Measurements from ENCODE around the gene APOA4.

The APOA4 gene

GRCh38 chr11:116800610-116801009 is 22.5 kb downstream of the APOA4 start:
- WGBS, 2 experiments (ENCODE audit: insufficient coverage in 2 of 2) = 92 to 100% methylated on average over 2 of the region's 2 CpGs

GRCh38 chr11:116798368-116798767 is 24.7 kb downstream of the APOA4 start:
- Histone ChIP-seq H3K9me3 (ENCODE audit: control insufficient read depth, low read length) (no peaks in the 10 kb centered on the region), H3K4me1 (ENCODE audit: control insufficient read depth, insufficient read depth, low read length, poor library complexity, severe bottlenecking) (no peaks in the 10 kb centered on the region), H3K36me3 (ENCODE audit: control insufficient read depth, insufficient read depth, low read length) (no peaks in the 10 kb centered on the region), H3K27ac (ENCODE audit: low read depth, low read length, severe bottlenecking) (no peak overlapping the region), H3K4me3 (ENCODE audit: extremely low read depth, insufficient read depth, low read length, poor library complexity, severe bottlenecking) (no peak overlapping the region)
- 90 to 93% methylated on average over 4 to 5 of the region's 5 CpGs for WGBS, 2 experiments (ENCODE audit: insufficient coverage in 2 of 2)

More at GRCh38 chr11:116800610-116801009, 22.5 kb downstream of the APOA4 start:
- H3K4me3 ChIP-seq (ENCODE audit: extremely low read depth, insufficient read depth, low read length, poor library complexity, severe bottlenecking) = no peak overlapping the region
- no peaks in the 10 kb centered on the region for H3K9me3 ChIP-seq (ENCODE audit: control insufficient read depth, low read length)
- no peaks in the 10 kb centered on the region for H3K36me3 ChIP-seq (ENCODE audit: control insufficient read depth, insufficient read depth, low read length)
- no peak overlapping the region for H3K27ac ChIP-seq (ENCODE audit: low read depth, low read length, severe bottlenecking)
- no peaks in the 10 kb centered on the region for H3K4me1 ChIP-seq (ENCODE audit: control insufficient read depth, insufficient read depth, low read length, poor library complexity, severe bottlenecking)

DNA sequence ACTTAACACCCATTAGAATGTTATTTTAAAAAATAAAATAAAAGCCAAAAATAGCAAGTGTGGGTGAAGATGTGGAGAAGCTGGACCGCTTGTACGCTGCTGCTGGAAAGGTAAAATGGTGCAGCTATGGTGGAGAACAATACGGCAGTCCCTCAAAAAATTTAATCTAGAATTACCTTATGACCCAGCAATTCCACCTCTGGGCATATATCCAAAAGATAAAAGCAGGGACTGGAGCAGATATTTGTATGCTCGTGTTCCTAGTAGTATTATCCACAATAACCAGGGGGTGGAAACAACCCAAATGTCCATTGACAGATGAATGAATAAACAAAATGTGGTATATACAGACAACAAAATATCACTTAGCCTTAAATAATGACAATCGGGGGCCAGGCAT is 25.3 kb downstream of the APOA4 start:
- H3K4me3 ChIP-seq (ENCODE audit: extremely low read depth, insufficient read depth, low read length, poor library complexity, severe bottlenecking) = no peak overlapping the region
- H3K4me1 ChIP-seq (ENCODE audit: control insufficient read depth, insufficient read depth, low read length, poor library complexity, severe bottlenecking) = no peaks in the 10 kb centered on the region
- no peak overlapping the region for H3K27ac ChIP-seq (ENCODE audit: low read depth, low read length, severe bottlenecking)
- no peaks in the 10 kb centered on the region for H3K9me3 ChIP-seq (ENCODE audit: control insufficient read depth, low read length)
- H3K36me3 ChIP-seq (ENCODE audit: control insufficient read depth, insufficient read depth, low read length) = no peaks in the 10 kb centered on the region
- 80 to 100% methylated on average over 1 to 4 of the region's 5 CpGs for WGBS, 2 experiments (ENCODE audit: insufficient coverage in 2 of 2)

GRCh38 chr11:116796548-116796947 is 26.6 kb downstream of the APOA4 start:
- H3K4me1 ChIP-seq (ENCODE audit: control insufficient read depth, insufficient read depth, low read length, poor library complexity, severe bottlenecking) = no peaks in the 10 kb centered on the region
- no peak overlapping the region for H3K4me3 ChIP-seq (ENCODE audit: extremely low read depth, insufficient read depth, low read length, poor library complexity, severe bottlenecking)
- no peaks in the 10 kb centered on the region for H3K9me3 ChIP-seq (ENCODE audit: control insufficient read depth, low read length)
- no peaks in the 10 kb centered on the region for H3K36me3 ChIP-seq (ENCODE audit: control insufficient read depth, insufficient read depth, low read length)
- no peak overlapping the region for H3K27ac ChIP-seq (ENCODE audit: low read depth, low read length, severe bottlenecking)
- no CpG with 5 or more reads among the region's 1 CpG for WGBS, 2 experiments (ENCODE audit: insufficient coverage in 2 of 2)

- H3K36me3 ChIP-seq (ENCODE audit: control insufficient read depth, insufficient read depth, low read length) = no peaks in the 10 kb centered on the region
- WGBS, 2 experiments (ENCODE audit: insufficient coverage in 2 of 2) = 75 to 96% methylated on average over 2 of the region's 2 CpGs
- H3K9me3 ChIP-seq (ENCODE audit: control insufficient read depth, low read length) = no peaks in the 10 kb centered on the region
- H3K4me3 ChIP-seq (ENCODE audit: extremely low read depth, insufficient read depth, low read length, poor library complexity, severe bottlenecking) = no peak overlapping the region
- H3K4me1 ChIP-seq (ENCODE audit: control insufficient read depth, insufficient read depth, low read length, poor library complexity, severe bottlenecking) = no peaks in the 10 kb centered on the region
- H3K27ac ChIP-seq (ENCODE audit: low read depth, low read length, severe bottlenecking) = no peak overlapping the region
Measured at GRCh38 chr11:116794851-116795250, 28.3 kb downstream of the APOA4 start.

DNA sequence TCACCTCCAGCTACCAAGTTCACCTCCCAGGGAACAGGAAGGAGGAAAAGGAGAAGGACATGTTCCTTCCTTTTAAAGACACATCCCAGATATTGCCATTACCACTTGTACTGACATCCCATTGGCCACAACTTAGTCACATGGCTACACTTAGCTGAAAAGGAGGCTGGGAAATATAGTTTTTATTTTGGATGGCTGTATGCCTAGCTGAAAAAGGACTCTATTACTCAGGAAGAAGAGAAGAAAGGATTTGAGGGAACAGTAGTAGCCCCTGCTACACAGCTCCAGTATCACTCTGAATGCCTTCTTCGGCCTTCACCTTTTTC is 29.4 kb downstream of the APOA4 start:
- Histone ChIP-seq H3K9me3 (ENCODE audit: control insufficient read depth, low read length) (no peaks in the 10 kb centered on the region), H3K27ac (ENCODE audit: low read depth, low read length, severe bottlenecking) (no peak overlapping the region), H3K4me3 (ENCODE audit: extremely low read depth, insufficient read depth, low read length, poor library complexity, severe bottlenecking) (no peak overlapping the region), H3K4me1 (ENCODE audit: control insufficient read depth, insufficient read depth, low read length, poor library complexity, severe bottlenecking) (no peaks in the 10 kb centered on the region), H3K36me3 (ENCODE audit: control insufficient read depth, insufficient read depth, low read length) (no peaks in the 10 kb centered on the region)
- 100% methylated on average over 1 of the region's 1 CpG for WGBS, 2 experiments (ENCODE audit: insufficient coverage in 2 of 2)

GRCh38 chr11:116792869-116793771 is 30.0 kb downstream of the APOA4 start:
- Histone ChIP-seq H3K9me3 (ENCODE audit: control insufficient read depth, low read length) (no peaks in the 10 kb centered on the region), H3K27ac (ENCODE audit: low read depth, low read length, severe bottlenecking) (no peak overlapping the region), H3K4me1 (ENCODE audit: control insufficient read depth, insufficient read depth, low read length, poor library complexity, severe bottlenecking) (no peaks in the 10 kb centered on the region), H3K4me3 (ENCODE audit: extremely low read depth, insufficient read depth, low read length, poor library complexity, severe bottlenecking) (no peak overlapping the region), H3K36me3 (ENCODE audit: control insufficient read depth, insufficient read depth, low read length) (no peaks in the 10 kb centered on the region)
- WGBS, 2 experiments (ENCODE audit: insufficient coverage in 2 of 2) = 85 to 93% methylated on average over 4 to 5 of the region's 8 CpGs

- Histone ChIP-seq H3K36me3 (ENCODE audit: control insufficient read depth, insufficient read depth, low read length) (no peaks in the 10 kb centered on the region), H3K4me3 (ENCODE audit: extremely low read depth, insufficient read depth, low read length, poor library complexity, severe bottlenecking) (no peak overlapping the region), H3K27ac (ENCODE audit: low read depth, low read length, severe bottlenecking) (no peak overlapping the region), H3K9me3 (ENCODE audit: control insufficient read depth, low read length) (no peaks in the 10 kb centered on the region), H3K4me1 (ENCODE audit: control insufficient read depth, insufficient read depth, low read length, poor library complexity, severe bottlenecking) (no peaks in the 10 kb centered on the region)
- 80 to 94% methylated on average over 4 to 7 of the region's 8 CpGs for WGBS, 2 experiments (ENCODE audit: insufficient coverage in 2 of 2)
Measured at GRCh38 chr11:116792144-116792868, 30.8 kb downstream of the APOA4 start.

GRCh38 chr11:116791813-116792143 is 31.3 kb downstream of the APOA4 start, which contains the start of gene APOA5:
APOA5 (minus strand) TSS chr11:116791879; CDS start chr11:116791860, 19 bp downstream.
- Histone ChIP-seq H3K36me3 (ENCODE audit: control insufficient read depth, insufficient read depth, low read length) (peaks cover under 1% of the 10 kb centered on the region), H3K27ac (ENCODE audit: low read depth, low read length, severe bottlenecking) (no peak within 1 kb of the TSS), H3K4me1 (ENCODE audit: control insufficient read depth, insufficient read depth, low read length, poor library complexity, severe bottlenecking) (no peaks in the 10 kb centered on the region), H3K4me3 (ENCODE audit: extremely low read depth, insufficient read depth, low read length, poor library complexity, severe bottlenecking) (no peak within 1 kb of the TSS), H3K9me3 (ENCODE audit: control insufficient read depth, low read length) (no peaks in the 10 kb centered on the region)
- WGBS, 2 experiments (ENCODE audit: insufficient coverage in 2 of 2) = 88 to 93% methylated on average over 5 to 6 of the region's 7 CpGs

DNA sequence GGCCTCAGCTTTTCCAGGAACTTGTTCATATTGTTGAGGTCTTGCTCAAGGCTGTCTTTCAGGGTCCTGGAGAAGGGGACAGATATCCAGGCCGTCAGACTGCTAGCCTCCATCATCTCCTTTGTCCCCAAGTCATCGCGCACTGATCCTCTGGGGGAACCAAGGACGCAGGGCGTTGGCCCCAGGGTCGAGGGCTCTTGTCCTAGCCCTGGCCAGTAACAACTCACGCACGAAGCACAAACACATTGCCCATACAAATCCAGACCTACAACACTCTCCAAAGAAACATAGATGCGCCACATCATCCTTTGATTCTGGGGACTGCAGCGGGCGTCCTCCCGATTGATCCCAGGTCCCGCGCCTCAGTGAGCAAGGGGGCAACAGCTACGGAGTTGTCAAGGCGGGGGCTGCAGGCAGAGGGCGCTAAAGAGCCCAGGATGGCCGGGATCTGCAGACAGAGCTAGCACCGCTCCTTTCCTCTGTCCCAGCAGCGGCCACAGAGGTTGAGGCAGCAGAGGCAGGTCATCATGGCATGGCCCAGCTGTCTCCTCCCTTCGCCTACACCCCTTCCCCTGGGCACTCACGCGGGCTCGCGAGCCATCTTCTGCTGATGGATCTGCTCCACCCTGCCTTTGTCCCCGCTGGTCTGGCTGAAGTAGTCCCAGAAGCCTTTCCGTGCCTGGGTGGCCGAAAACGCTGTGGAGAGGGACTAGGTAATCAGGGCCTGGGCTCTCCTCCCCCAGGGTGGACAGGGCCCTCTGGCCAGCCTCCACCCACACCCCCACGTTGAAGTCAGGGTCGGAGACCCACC is 31.9 kb downstream of the APOA4 start:
- Histone ChIP-seq H3K4me3 (ENCODE audit: extremely low read depth, insufficient read depth, low read length, poor library complexity, severe bottlenecking) (no peak overlapping the region), H3K4me1 (ENCODE audit: control insufficient read depth, insufficient read depth, low read length, poor library complexity, severe bottlenecking) (no peaks in the 10 kb centered on the region), H3K36me3 (ENCODE audit: control insufficient read depth, insufficient read depth, low read length) (peaks cover 6% of the 10 kb centered on the region), H3K9me3 (ENCODE audit: control insufficient read depth, low read length) (no peaks in the 10 kb centered on the region), H3K27ac (ENCODE audit: low read depth, low read length, severe bottlenecking) (no peak overlapping the region)
- 31 to 37% methylated on average over 22 to 27 of the region's 31 CpGs for WGBS, 2 experiments (ENCODE audit: insufficient coverage in 2 of 2)
